ENCODE measurements around the gene PTGR3.

DNA sequence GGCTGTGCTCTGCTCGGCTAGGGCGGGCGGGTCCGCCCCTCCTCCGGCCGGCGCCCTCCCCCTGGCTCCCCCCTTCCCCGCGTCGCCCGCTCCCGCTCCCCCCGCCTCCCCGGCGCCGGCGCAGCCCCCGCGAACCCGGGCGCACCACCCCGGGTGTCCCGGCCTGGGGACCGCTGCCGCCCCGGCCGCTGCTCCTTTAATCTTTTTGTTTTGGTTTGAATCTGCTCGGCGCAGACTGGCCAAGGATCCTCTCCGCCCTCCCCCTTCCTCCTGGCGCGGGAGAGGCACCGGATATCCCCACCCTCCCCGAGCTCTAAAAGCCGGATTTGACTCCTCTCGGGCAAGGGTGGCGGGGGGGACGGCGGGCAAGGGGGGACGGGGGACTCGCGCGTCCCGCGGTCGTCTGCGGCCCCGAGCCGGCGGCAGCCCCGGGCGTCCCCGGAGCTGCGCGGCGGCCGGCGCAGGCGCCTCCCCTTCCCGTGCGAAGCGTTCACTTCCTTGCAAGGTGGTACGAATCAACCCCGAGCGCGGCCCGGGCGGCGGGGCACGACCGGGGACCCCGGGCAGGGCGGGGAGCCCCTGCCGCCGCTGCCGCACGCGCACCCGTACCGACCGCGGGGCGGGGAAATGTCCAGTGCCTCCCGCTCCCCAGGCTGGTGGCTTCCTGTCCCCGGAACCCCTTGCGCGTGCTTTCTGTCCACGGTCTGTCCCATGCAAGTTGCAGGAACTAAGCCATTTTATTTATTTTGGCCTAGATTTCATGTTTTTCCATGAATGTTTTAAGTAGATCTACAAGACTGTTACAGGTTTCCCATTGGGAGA, at the start of gene PTGR3:
- TF ChIP-seq, protein P1, sequence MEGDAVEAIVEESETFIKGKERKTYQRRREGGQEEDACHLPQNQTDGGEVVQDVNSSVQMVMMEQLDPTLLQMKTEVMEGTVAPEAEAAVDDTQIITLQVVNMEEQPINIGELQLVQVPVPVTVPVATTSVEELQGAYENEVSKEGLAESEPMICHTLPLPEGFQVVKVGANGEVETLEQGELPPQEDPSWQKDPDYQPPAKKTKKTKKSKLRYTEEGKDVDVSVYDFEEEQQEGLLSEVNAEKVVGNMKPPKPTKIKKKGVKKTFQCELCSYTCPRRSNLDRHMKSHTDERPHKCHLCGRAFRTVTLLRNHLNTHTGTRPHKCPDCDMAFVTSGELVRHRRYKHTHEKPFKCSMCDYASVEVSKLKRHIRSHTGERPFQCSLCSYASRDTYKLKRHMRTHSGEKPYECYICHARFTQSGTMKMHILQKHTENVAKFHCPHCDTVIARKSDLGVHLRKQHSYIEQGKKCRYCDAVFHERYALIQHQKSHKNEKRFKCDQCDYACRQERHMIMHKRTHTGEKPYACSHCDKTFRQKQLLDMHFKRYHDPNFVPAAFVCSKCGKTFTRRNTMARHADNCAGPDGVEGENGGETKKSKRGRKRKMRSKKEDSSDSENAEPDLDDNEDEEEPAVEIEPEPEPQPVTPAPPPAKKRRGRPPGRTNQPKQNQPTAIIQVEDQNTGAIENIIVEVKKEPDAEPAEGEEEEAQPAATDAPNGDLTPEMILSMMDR (conservative IDR thresholded peaks at IDR 0.05; ENCODE audit: low read length): no peak
- TF ChIP-seq EZH2phosphoT487 (IDR thresholded peaks at IDR 0.05; ENCODE audit: borderline replicate concordance, low read depth, low read length): no peak

Measured in OCI-LY7 (cell line).